Neural progenitor cell (in vitro differentiated cells): ENCODE measurements around the gene ARHGEF2. TPM values are rescaled to one million over a fixed set of nuclear protein-coding genes. Genes with fewer than 3 reads are reported as not detected.

Experiments used
- DNase-seq: peaks from one replicate; pipeline ENCODE4 v3.0.0-alpha.2; 2016; ENCODE audit warnings: low spot score
- H2AFZ ChIP-seq: fragments of 200-600 bp; sonication (generic); replicated peaks from 2 replicates; pipeline ENCODE4 v1.6.1; 2016; ENCODE audit warnings: antibody characterized with exemption
- H3F3A ChIP-seq: fragments of 200-600 bp; sonication (generic); 2 replicates; pipeline ENCODE4 v1.6.1; 2016; ENCODE audit warnings: antibody characterized with exemption, low read depth
- H3K27ac ChIP-seq: fragments of 200-600 bp; sonication (generic); 2 replicates; pipeline ENCODE4 v1.5.1; 2016; ENCODE audit warnings: mild to moderate bottlenecking
- H3K27me3 ChIP-seq: fragments of 200-600 bp; sonication (generic); 2 replicates; pipeline ENCODE4 v1.6.1; 2016; ENCODE audit warnings: mild to moderate bottlenecking, moderate library complexity
- H3K36me3 ChIP-seq: fragments of 200-600 bp; sonication (generic); 2 replicates; pipeline ENCODE4 v1.5.1; 2016
- H3K4me1 ChIP-seq: fragments of 200-600 bp; sonication (generic); 2 replicates; pipeline ENCODE4 v1.6.1; 2016; ENCODE audit warnings: mixed run types
- H3K4me2 ChIP-seq: fragments of 200-600 bp; sonication (generic); 2 replicates; pipeline ENCODE4 v1.6.1; 2016
- H3K4me3 ChIP-seq: fragments of 200-600 bp; sonication (generic); 2 replicates; pipeline ENCODE4 v1.5.1; 2016
- H3K79me2 ChIP-seq: fragments of 200-600 bp; sonication (generic); 2 replicates; pipeline ENCODE4 v1.6.1; 2016; ENCODE audit warnings: low read depth
- H3K9ac ChIP-seq: fragments of 200-600 bp; sonication (generic); 2 replicates; pipeline ENCODE4 v1.6.1; 2016
- H3K9me3 ChIP-seq: fragments of 200-600 bp; sonication (generic); 2 replicates; pipeline ENCODE4 v1.5.1; 2016; ENCODE audit warnings: low read depth
- H4K20me1 ChIP-seq: fragments of 200-600 bp; sonication (generic); 2 replicates; pipeline ENCODE4 v1.6.1; 2016; ENCODE audit warnings: low read depth
- H3K27ac Mint-ChIP-seq: 3 replicates; pipeline ENCODE4 v1.8.0; 2021; ENCODE audit warnings: mixed read lengths
- H3K27me3 Mint-ChIP-seq: 2 replicates; pipeline ENCODE4 v1.8.0; 2022; ENCODE audit warnings: low read depth, mild to moderate bottlenecking, inconsistent platforms, moderate library complexity, mixed read lengths; ENCODE audit not compliant: insufficient read depth
- H3K36me3 Mint-ChIP-seq: 3 replicates; pipeline ENCODE4 v1.8.0; 2021; ENCODE audit warnings: mixed read lengths
- H3K4me1 Mint-ChIP-seq: 3 replicates; pipeline ENCODE4 v1.8.0; 2021; ENCODE audit warnings: mixed read lengths
- H3K4me3 Mint-ChIP-seq: 3 replicates; pipeline ENCODE4 v1.8.0; 2021; ENCODE audit warnings: mild to moderate bottlenecking, moderate library complexity, mixed read lengths
- H3K9me3 Mint-ChIP-seq: 3 replicates; pipeline ENCODE4 v1.8.0; 2020; ENCODE audit warnings: mixed read lengths
- CTCF ChIP-seq: fragments of 200-600 bp; sonication (generic); IDR thresholded peaks from 2 replicates; pipeline ENCODE4 v1.5.1; 2017; ENCODE audit warnings: antibody characterized with exemption, mild to moderate bottlenecking
- EZH2 ChIP-seq: fragments of 200-600 bp; sonication (generic); IDR thresholded peaks from 2 replicates; pipeline ENCODE4 v1.6.1; 2017; ENCODE audit warnings: antibody characterized with exemption, mild to moderate bottlenecking, moderate library complexity
- EZH2phosphoT487 ChIP-seq: fragments of 200-600 bp; sonication (generic); IDR thresholded peaks from 2 replicates; pipeline ENCODE4 v1.6.1; 2017; ENCODE audit warnings: antibody characterized with exemption
- total RNA-seq: library from RNA; depleted of rRNA; stranded (reverse); fragments of >200 nt; gene quantifications from 2 replicates; pipeline ENCODE4 v1.2.3, GENCODE V29; 2015; ENCODE audit warnings: low replicate concordance

ARHGEF2 gene
- total RNA-seq, 1 donor from 2014 or later = 79.7 TPM

GRCh38 chr1:155909894-155910293 is 68.5 kb downstream of the ARHGEF2 start:
- no peak for DNase-seq
- H3K4me3 ChIP-seq = peak overlapping the region; percentile 87
- Mint-ChIP-seq H3K4me3 (peak overlapping the region; percentile 95), H3K4me1 (peaks cover 17% of the 10 kb centered on the region), H3K27ac (no peak overlapping the region), H3K27me3 (peaks cover 4% of the 10 kb centered on the region), H3K9me3 (no peaks in the 10 kb centered on the region), H3K36me3 (peaks cover 16% of the 10 kb centered on the region)
- H3F3A ChIP-seq = peaks cover 44% of the 10 kb centered on the region
- no peak overlapping the region for H2AFZ ChIP-seq
- H3K27me3 ChIP-seq = no peaks in the 10 kb centered on the region
- TF ChIP-seq CTCF (no peak), EZH2phosphoT487 (no peak), EZH2 (no peak)
- peaks cover 28% of the 10 kb centered on the region for H3K79me2 ChIP-seq
- no peaks in the 10 kb centered on the region for H3K9me3 ChIP-seq
- H4K20me1 ChIP-seq = no peaks in the 10 kb centered on the region
- H3K36me3 ChIP-seq = peaks cover 8% of the 10 kb centered on the region
- H3K4me2 ChIP-seq = peak overlapping the region; percentile 84
- H3K27ac ChIP-seq = no peak overlapping the region
- H3K9ac ChIP-seq = no peak overlapping the region
- H3K4me1 ChIP-seq = no peaks in the 10 kb centered on the region

- H3K27ac Mint-ChIP-seq = no peak overlapping the region
- H3K79me2 ChIP-seq = peaks cover 11% of the 10 kb centered on the region
- H3K9me3 Mint-ChIP-seq = no peaks in the 10 kb centered on the region
- no peaks in the 10 kb centered on the region for H4K20me1 ChIP-seq
- no peak overlapping the region for H3K4me3 Mint-ChIP-seq
- no peak for DNase-seq
- no peak overlapping the region for H3K9ac ChIP-seq
- H3K27me3 ChIP-seq = no peaks in the 10 kb centered on the region
- H3K27me3 Mint-ChIP-seq = peaks cover 6% of the 10 kb centered on the region
- H3K36me3 Mint-ChIP-seq = peaks cover 21% of the 10 kb centered on the region
- H3K9me3 ChIP-seq = no peaks in the 10 kb centered on the region
- H3K4me3 ChIP-seq = no peak overlapping the region
- peaks cover under 1% of the 10 kb centered on the region for H3F3A ChIP-seq
- TF ChIP-seq EZH2phosphoT487 = no peak
- H3K4me1 Mint-ChIP-seq = no peaks in the 10 kb centered on the region
- no peaks in the 10 kb centered on the region for H3K4me1 ChIP-seq
- H3K4me2 ChIP-seq = no peak overlapping the region
- no peak overlapping the region for H2AFZ ChIP-seq
- H3K27ac ChIP-seq = no peak overlapping the region
- peaks cover 22% of the 10 kb centered on the region for H3K36me3 ChIP-seq
Measured at GRCh38 chr1:155904261-155904660, 74.1 kb downstream of the ARHGEF2 start.

- H3K27me3 ChIP-seq = no peaks in the 10 kb centered on the region
- H3K9me3 ChIP-seq = no peaks in the 10 kb centered on the region
- Mint-ChIP-seq H3K4me3 (no peak overlapping the region), H3K27ac (no peak overlapping the region), H3K4me1 (no peaks in the 10 kb centered on the region), H3K36me3 (peaks cover 24% of the 10 kb centered on the region), H3K27me3 (peaks cover 2% of the 10 kb centered on the region), H3K9me3 (no peaks in the 10 kb centered on the region)
- H4K20me1 ChIP-seq = peaks cover 3% of the 10 kb centered on the region
- no peaks in the 10 kb centered on the region for H3K4me1 ChIP-seq
- H3K27ac ChIP-seq = no peak overlapping the region
- no peak overlapping the region for H3K4me3 ChIP-seq
- peaks cover 24% of the 10 kb centered on the region for H3K36me3 ChIP-seq
- H3K79me2 ChIP-seq = no peaks in the 10 kb centered on the region
- H3K4me2 ChIP-seq = no peak overlapping the region
- H2AFZ ChIP-seq = no peak overlapping the region
- no peak for DNase-seq
- H3F3A ChIP-seq = peaks cover 8% of the 10 kb centered on the region
- TF ChIP-seq CTCF (no peak), EZH2 (no peak), EZH2phosphoT487 (no peak)
- no peak overlapping the region for H3K9ac ChIP-seq
Measured at GRCh38 chr1:155900161-155900560, 78.2 kb downstream of the ARHGEF2 start.

GRCh38 chr1:155899683-155900082 is 78.7 kb downstream of the ARHGEF2 start:
- no peaks in the 10 kb centered on the region for H3K27me3 ChIP-seq
- H3K4me2 ChIP-seq = no peak overlapping the region
- Mint-ChIP-seq H3K4me1 (no peaks in the 10 kb centered on the region), H3K4me3 (no peak overlapping the region), H3K27ac (peak overlapping the region; percentile 16), H3K27me3 (peaks cover 2% of the 10 kb centered on the region), H3K36me3 (peaks cover 22% of the 10 kb centered on the region), H3K9me3 (no peaks in the 10 kb centered on the region)
- no peak overlapping the region for H3K9ac ChIP-seq
- H2AFZ ChIP-seq = no peak overlapping the region
- H3K9me3 ChIP-seq = no peaks in the 10 kb centered on the region
- no peak overlapping the region for H3K4me3 ChIP-seq
- H3F3A ChIP-seq = peaks cover 8% of the 10 kb centered on the region
- H3K36me3 ChIP-seq = peaks cover 21% of the 10 kb centered on the region
- no peaks in the 10 kb centered on the region for H3K79me2 ChIP-seq
- TF ChIP-seq EZH2phosphoT487 = no peak
- TF ChIP-seq CTCF = no peak
- TF ChIP-seq EZH2 = no peak
- H3K27ac ChIP-seq = no peak overlapping the region
- no peaks in the 10 kb centered on the region for H3K4me1 ChIP-seq
- H4K20me1 ChIP-seq = peaks cover 3% of the 10 kb centered on the region
- no peak for DNase-seq
